Large intestine (tissue), 3 donors: ENCODE results near the gene POU2AF3. TPM values are rescaled to one million over a fixed set of nuclear protein-coding genes. Genes with fewer than 3 reads are reported as not detected.

Experiments used
- DNase-seq, 2 donors: peaks; one replicate each; pipeline versions ENCODE4 v3.0.0 to v3.0.0-alpha.2; 2013
- H3K27ac ChIP-seq: one replicate; pipeline ENCODE4 v1.5.1; 2013; ENCODE audit warnings: low read length
- H3K27me3 ChIP-seq: 2 replicates; pipeline ENCODE4 v1.6.1; 2013; ENCODE audit warnings: low read length; ENCODE audit not compliant: control insufficient read depth, insufficient read depth
- H3K36me3 ChIP-seq: 2 replicates; pipeline ENCODE4 v1.6.1; 2013; ENCODE audit warnings: low read length; ENCODE audit not compliant: control insufficient read depth, insufficient read depth
- H3K4me1 ChIP-seq: one replicate; pipeline ENCODE4 v1.6.1; 2013; ENCODE audit warnings: low read length; ENCODE audit not compliant: control insufficient read depth, insufficient read depth
- H3K4me3 ChIP-seq: one replicate; pipeline ENCODE4 v1.5.1; 2013; ENCODE audit warnings: low read length
- H3K9me3 ChIP-seq: one replicate; pipeline ENCODE4 v1.6.1; 2013; ENCODE audit warnings: mild to moderate bottlenecking, low read depth, low read length, moderate library complexity; ENCODE audit not compliant: control insufficient read depth
- WGBS: methylation state at CpG from one replicate; pipeline ENCODE4 v1.1.5; 2013; ENCODE audit warnings: low lambda C conversion rate; ENCODE audit not compliant: insufficient coverage; 5-methylcytosine and 5-hydroxymethylcytosine counted together
- polyA plus RNA-seq: library from polyadenylated mRNA; unstranded; fragments of 120-200 nt; gene quantifications from one replicate; pipeline ENCODE4 v1.2.1, GENCODE V29; 2013

The POU2AF3 gene
- polyA plus RNA-seq, 1 donor, result 17.2 TPM

DNA sequence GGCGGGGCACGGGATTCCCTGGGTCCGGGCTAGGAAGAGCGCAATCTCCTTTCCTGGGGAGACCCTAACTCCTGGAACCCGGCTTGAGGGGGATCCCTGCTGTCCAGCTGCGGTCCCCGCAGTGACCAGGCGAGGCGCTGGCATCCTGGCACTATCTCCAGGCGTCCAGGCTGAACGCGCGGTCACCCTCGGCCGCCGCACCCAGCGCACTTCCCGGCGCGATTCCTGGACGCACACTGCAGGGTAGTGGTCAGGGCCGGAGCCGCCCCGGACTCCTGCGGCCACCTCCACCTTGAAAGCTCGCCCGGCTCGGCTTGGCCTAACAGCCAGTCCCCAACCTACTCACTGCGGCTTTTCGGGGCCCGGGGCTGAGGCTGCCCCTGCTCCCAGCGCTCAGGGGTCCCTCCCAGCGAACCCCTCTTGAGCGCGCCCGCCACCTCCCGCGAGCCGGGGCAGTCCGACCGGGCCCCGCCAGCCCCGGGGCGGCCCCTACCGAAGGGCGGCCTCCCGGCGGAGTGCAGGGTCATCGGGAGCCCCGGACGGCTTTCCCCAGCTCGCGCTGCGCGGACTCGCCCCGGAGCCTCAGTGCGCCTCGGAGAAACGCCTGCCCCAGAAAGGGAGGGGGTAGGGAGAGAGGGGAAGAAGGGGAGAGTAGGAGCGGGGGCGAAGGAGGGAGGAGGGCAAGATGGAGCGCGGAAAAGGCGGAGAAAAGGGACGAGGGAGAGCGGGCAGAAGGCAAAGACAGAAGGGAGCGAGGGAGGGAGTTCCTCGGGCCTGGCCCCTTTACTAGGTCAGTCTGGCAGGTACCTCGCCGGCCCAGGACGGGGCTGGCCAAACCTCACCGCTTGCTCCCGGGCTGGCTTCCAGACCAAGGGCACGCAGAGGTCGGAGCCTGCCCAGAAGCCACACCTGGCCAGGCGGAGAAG lies 1.0 kb downstream of the POU2AF3 start:
- no peaks in the 10 kb centered on the region for H3K36me3 ChIP-seq
- H3K4me3 ChIP-seq, result peak overlapping the region; percentile 82
- H3K4me1 ChIP-seq, result peaks cover 31% of the 10 kb centered on the region
- H3K27me3 ChIP-seq, result no peaks in the 10 kb centered on the region
- peak in 1 of 2 donors; percentile 78 for DNase-seq
- H3K27ac ChIP-seq, result peak overlapping the region; percentile 30
- 0% methylated on average over 2 of the region's 77 CpGs for WGBS
- no peaks in the 10 kb centered on the region for H3K9me3 ChIP-seq

DNA sequence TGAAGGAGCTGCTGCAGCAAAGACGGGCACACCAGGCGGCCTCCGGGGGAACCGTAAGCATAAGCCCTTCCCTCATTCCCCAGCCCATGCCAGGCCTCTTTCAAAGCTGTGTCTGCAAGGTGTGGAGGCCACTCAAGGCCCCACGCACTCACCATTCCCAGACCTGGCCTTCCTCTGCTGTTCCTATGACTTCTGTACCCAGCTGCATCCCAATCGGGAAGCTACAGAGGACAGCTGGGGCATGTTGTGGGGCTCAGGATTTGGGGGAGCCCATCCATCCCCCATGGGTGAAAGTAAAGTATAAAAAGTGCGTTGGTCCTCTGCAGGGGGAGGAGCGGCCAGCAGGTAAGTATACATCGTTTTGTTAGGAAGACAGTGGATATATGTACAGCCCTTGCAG lies 2.2 kb downstream of the POU2AF3 start:
- H3K27me3 ChIP-seq, result no peaks in the 10 kb centered on the region
- no CpG with 5 or more reads among the region's 9 CpGs for WGBS
- DNase-seq, result no peak
- H3K4me3 ChIP-seq, result no peak overlapping the region
- H3K9me3 ChIP-seq, result no peaks in the 10 kb centered on the region
- peaks cover 31% of the 10 kb centered on the region for H3K4me1 ChIP-seq
- no peak overlapping the region for H3K27ac ChIP-seq
- no peaks in the 10 kb centered on the region for H3K36me3 ChIP-seq

DNA sequence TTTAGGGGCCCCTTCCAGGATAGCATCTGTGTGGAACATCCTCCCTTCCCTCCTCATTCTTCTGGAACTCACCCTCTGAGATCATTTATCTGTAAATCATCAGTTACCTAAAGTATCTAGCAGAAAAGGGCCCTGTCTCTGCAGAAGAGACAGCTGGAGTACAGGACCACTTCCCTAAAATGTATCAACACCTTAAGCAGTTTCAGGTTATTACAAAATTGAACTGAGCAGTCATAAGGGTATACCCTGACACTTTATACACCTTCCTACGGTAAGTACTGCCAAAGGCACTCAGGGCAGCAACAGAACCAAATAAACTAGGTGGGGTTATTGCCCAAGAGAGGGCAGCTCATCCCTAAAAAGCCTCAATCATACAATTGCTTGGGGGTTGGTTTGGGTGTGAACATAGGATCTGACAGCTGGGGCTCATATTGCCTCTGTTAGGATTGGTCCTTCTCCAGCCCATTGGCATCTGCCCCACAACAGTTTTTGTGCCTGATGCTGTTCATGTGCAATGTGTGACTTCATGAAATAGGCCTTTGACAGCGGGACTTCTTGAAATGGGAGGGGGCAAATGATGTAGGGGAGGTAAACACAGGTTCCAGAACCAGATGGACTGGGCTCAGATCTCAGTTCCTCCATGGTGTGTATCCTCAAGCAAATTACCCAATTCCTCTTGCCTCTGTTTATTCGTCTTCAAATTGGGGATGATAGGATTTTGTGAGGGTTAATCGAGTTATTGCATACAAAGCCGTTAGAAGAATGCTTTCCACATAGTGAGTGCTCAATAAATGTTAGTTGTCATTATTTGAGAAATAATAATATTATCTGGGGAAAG lies 2.9 kb downstream of the POU2AF3 start:
- no CpG with 5 or more reads among the region's 5 CpGs for WGBS
- no peaks in the 10 kb centered on the region for H3K27me3 ChIP-seq
- no peaks in the 10 kb centered on the region for H3K36me3 ChIP-seq
- no peak for DNase-seq
- H3K4me3 ChIP-seq, result no peak overlapping the region
- H3K27ac ChIP-seq, result no peak overlapping the region
- peaks cover 31% of the 10 kb centered on the region for H3K4me1 ChIP-seq
- H3K9me3 ChIP-seq, result no peaks in the 10 kb centered on the region

DNA sequence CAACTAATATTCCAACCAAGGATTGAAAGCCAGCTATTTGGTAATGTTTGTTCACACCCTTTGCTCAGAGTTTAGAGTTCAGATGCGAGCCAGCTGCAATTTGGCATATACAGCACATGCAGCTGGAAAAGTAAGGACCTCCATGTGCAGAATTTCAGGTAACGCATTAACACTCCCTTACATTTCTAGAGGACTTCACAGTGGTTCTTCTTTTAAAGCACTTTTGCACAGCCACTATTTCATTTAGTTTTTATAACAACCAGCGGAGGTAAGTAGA lies 3.4 kb downstream of the POU2AF3 start:
- no peak for DNase-seq
- no peaks in the 10 kb centered on the region for H3K36me3 ChIP-seq
- no peak overlapping the region for H3K4me3 ChIP-seq
- H3K27ac ChIP-seq, result no peak overlapping the region
- H3K9me3 ChIP-seq, result no peaks in the 10 kb centered on the region
- H3K27me3 ChIP-seq, result no peaks in the 10 kb centered on the region
- H3K4me1 ChIP-seq, result peaks cover 31% of the 10 kb centered on the region
- 100% methylated on average over 2 of the region's 3 CpGs for WGBS

- Histone ChIP-seq H3K27me3 (no peaks in the 10 kb centered on the region), H3K4me3 (no peak overlapping the region), H3K4me1 (peaks cover 31% of the 10 kb centered on the region), H3K27ac (no peak overlapping the region), H3K36me3 (no peaks in the 10 kb centered on the region), H3K9me3 (no peaks in the 10 kb centered on the region)
- DNase-seq, result peak in 1 of 2 donors; percentile 64
- 0% methylated on average over 1 of the region's 3 CpGs for WGBS
Measured at GRCh38 chr11:111302298-111302697, 4.0 kb downstream of the POU2AF3 start.

GRCh38 chr11:111303461-111303860 lies 5.1 kb downstream of the POU2AF3 start:
- WGBS, result 0% methylated on average over 1 of the region's 4 CpGs
- no peaks in the 10 kb centered on the region for H3K9me3 ChIP-seq
- H3K36me3 ChIP-seq, result no peaks in the 10 kb centered on the region
- H3K27ac ChIP-seq, result peak overlapping the region; percentile 44
- peaks cover 38% of the 10 kb centered on the region for H3K4me1 ChIP-seq
- no peaks in the 10 kb centered on the region for H3K27me3 ChIP-seq
- no peak overlapping the region for H3K4me3 ChIP-seq
- peak in 1 of 2 donors; percentile 71 for DNase-seq

GRCh38 chr11:111305162-111305802 lies 6.9 kb downstream of the POU2AF3 start:
- H3K4me1 ChIP-seq, result peaks cover 31% of the 10 kb centered on the region
- H3K27me3 ChIP-seq, result no peaks in the 10 kb centered on the region
- no peak overlapping the region for H3K27ac ChIP-seq
- WGBS, result 100% methylated on average over 1 of the region's 5 CpGs
- no peaks in the 10 kb centered on the region for H3K9me3 ChIP-seq
- no peak for DNase-seq
- no peak overlapping the region for H3K4me3 ChIP-seq
- H3K36me3 ChIP-seq, result no peaks in the 10 kb centered on the region

GRCh38 chr11:111305876-111306275 lies 7.5 kb downstream of the POU2AF3 start:
- DNase-seq, result no peak
- peaks cover 28% of the 10 kb centered on the region for H3K4me1 ChIP-seq
- H3K27ac ChIP-seq, result no peak overlapping the region
- H3K36me3 ChIP-seq, result no peaks in the 10 kb centered on the region
- WGBS, result 92% methylated on average over 2 of the region's 4 CpGs
- no peaks in the 10 kb centered on the region for H3K9me3 ChIP-seq
- no peak overlapping the region for H3K4me3 ChIP-seq
- H3K27me3 ChIP-seq, result no peaks in the 10 kb centered on the region

DNA sequence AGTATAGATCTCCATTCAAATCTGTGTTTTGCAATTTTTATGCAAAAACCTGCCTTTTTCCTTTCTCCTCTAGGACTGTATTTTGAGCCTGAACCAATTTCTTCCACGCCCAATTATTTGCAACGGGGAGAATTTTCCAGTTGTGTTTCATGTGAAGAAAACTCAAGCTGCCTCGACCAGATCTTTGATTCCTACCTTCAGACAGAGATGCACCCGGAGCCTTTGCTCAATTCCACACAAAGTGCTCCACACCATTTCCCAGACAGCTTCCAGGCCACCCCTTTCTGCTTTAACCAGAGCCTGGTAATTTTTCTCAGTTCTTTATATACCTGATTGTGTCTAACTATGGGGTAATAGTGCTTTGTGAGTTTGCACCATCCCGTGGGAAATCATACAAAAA lies 8.0 kb downstream of the POU2AF3 start:
- no peak for DNase-seq
- no peaks in the 10 kb centered on the region for H3K36me3 ChIP-seq
- no peak overlapping the region for H3K4me3 ChIP-seq
- 100% methylated on average over 1 of the region's 5 CpGs for WGBS
- no peaks in the 10 kb centered on the region for H3K9me3 ChIP-seq
- H3K4me1 ChIP-seq, result peaks cover 28% of the 10 kb centered on the region
- no peaks in the 10 kb centered on the region for H3K27me3 ChIP-seq
- no peak overlapping the region for H3K27ac ChIP-seq

GRCh38 chr11:111307472-111308108 lies 9.2 kb downstream of the POU2AF3 start:
- no peak overlapping the region for H3K4me3 ChIP-seq
- peaks cover 19% of the 10 kb centered on the region for H3K4me1 ChIP-seq
- WGBS, result 100% methylated on average over 1 of the region's 3 CpGs
- no peaks in the 10 kb centered on the region for H3K36me3 ChIP-seq
- H3K27ac ChIP-seq, result no peak overlapping the region
- no peak for DNase-seq
- no peaks in the 10 kb centered on the region for H3K9me3 ChIP-seq
- H3K27me3 ChIP-seq, result no peaks in the 10 kb centered on the region
